ENCODE results near the gene MPC2. TPM values are rescaled to one million over a fixed set of nuclear protein-coding genes. Genes with fewer than 3 reads are reported as not detected.

The MPC2 gene
- total RNA-seq, 2 experiments from 2014 or later = 66.1 to 68.8 TPM

DNA sequence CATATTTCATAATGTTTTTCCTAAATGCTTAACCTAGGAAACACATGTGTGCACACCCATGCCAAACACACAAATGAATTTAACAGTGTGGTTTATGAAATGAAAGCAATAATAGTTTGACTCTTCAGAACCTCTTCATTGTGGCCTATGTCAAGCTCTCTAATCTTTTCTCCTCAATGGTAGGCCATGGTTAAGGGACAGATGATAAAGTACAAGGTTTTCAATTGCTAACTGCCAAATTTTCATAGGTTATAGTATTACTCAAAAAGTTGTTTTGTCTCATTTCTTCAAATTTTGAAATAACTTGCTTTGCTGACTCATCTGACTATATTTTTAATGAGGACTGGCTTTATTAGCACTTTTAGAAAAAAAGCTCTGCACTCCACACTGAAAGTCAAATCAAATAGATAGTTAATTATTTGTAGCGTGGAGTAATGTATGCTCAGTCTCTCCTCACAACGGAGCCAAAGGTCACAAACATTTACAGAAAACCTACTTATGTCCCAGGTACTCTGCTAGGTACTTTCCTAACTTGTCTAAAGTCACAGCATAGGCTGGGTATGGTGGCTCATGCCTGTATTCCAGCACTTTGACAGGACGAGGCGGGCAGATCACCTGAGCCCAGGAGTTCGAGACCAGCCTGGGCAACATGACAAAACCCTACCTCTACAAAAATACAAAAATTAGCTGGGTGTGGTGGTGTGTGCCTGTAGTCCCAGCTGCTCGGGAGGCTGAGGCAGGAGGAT lies 19.9 kb downstream of the MPC2 start:
- Mint-ChIP-seq H3K27ac (no peak overlapping the region), H3K36me3 (ENCODE audit: low read depth) (peaks cover 16% of the 10 kb centered on the region)
- CTCF ChIA-PET = interaction anchor here (1.0 to 1.4 kb wide), 2 partner anchors 166 to 167 kb away, joined by 3 to 5 read pairs; no protein-coding TSS in a partner anchor

DNA sequence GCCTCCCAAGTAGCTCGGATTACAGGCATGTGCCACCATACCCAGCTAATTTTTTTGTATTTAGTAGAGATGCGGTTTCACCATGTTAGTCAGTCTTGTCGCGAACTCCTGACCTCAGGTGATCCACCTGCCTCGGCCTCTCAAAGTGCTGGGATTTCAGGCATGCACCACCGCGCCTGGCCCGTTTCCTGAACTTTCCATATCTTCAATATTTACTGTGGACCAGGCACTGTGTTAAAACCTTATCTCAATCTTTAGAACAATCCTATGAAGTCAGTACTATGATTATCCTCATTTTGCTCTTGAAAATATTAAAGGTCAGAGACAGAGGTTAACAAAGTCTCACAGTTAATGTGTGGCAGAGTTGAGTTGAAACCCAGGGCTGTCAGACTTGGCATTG lies 21.3 kb downstream of the MPC2 start:
- no peak overlapping the region for H3K27ac Mint-ChIP-seq
- ChIA-PET CTCF (no interaction called here), POLR2A (no interaction called here)
- H3K36me3 Mint-ChIP-seq (ENCODE audit: low read depth) = peaks cover 16% of the 10 kb centered on the region
- H3K27me3 Mint-ChIP-seq (ENCODE audit: low read depth) = no peaks in the 10 kb centered on the region
- H3K4me1 Mint-ChIP-seq (ENCODE audit: low read depth) = no peaks in the 10 kb centered on the region
- H3K4me3 Mint-ChIP-seq = no peak overlapping the region
- DNase-seq (no peak), ATAC-seq (no peak)
- no peaks in the 10 kb centered on the region for H3K9me3 Mint-ChIP-seq (ENCODE audit: insufficient read depth)

More for the DNA sequence above, 19.9 kb downstream of the MPC2 start:
- no peak for DNase-seq
- H3K4me3 Mint-ChIP-seq = no peak overlapping the region
- ATAC-seq = no peak
- no peaks in the 10 kb centered on the region for H3K4me1 Mint-ChIP-seq (ENCODE audit: low read depth)
- POLR2A ChIA-PET = no interaction called here
- H3K9me3 Mint-ChIP-seq (ENCODE audit: insufficient read depth) = no peaks in the 10 kb centered on the region
- no peaks in the 10 kb centered on the region for H3K27me3 Mint-ChIP-seq (ENCODE audit: low read depth)

GRCh38 chr1:167913895-167914496 lies 22.9 kb downstream of the MPC2 start, which contains the start of gene ADCY10:
ADCY10 (minus strand) TSS chr1:167914134; CDS start chr1:167905140, 8,994 bp downstream.
- Mint-ChIP-seq H3K9me3 (ENCODE audit: insufficient read depth) (peaks cover 10% of the 10 kb centered on the region), H3K36me3 (ENCODE audit: low read depth) (peaks cover 19% of the 10 kb centered on the region), H3K27me3 (ENCODE audit: low read depth) (peaks cover 5% of the 10 kb centered on the region), H3K4me3 (no peak within 1 kb of the TSS), H3K27ac (no peak within 1 kb of the TSS), H3K4me1 (ENCODE audit: low read depth) (no peaks in the 10 kb centered on the region)
- POLR2A ChIA-PET = no interaction called here
- CTCF ChIA-PET = interaction anchor here (1.2 to 2.7 kb wide), 2 partner anchors 17 to 168 kb away, joined by 4 to 9 read pairs; no protein-coding TSS in a partner anchor
- ATAC-seq (peak; percentile 21), DNase-seq (no peak)

- Mint-ChIP-seq H3K4me1 (ENCODE audit: low read depth) (no peaks in the 10 kb centered on the region), H3K4me3 (no peak overlapping the region), H3K27ac (no peak overlapping the region), H3K9me3 (ENCODE audit: insufficient read depth) (peaks cover 12% of the 10 kb centered on the region), H3K27me3 (ENCODE audit: low read depth) (peaks cover 9% of the 10 kb centered on the region), H3K36me3 (ENCODE audit: low read depth) (peaks cover 15% of the 10 kb centered on the region)
- ChIA-PET POLR2A (no interaction called here), CTCF (no interaction called here)
- ATAC-seq (no peak), DNase-seq (no peak)
Measured at GRCh38 chr1:167912294-167912693, 24.6 kb downstream of the MPC2 start.

GRCh38 chr1:167911413-167911812 lies 25.5 kb downstream of the MPC2 start:
- Mint-ChIP-seq H3K27ac (no peak overlapping the region), H3K4me3 (no peak overlapping the region), H3K36me3 (ENCODE audit: low read depth) (peaks cover 10% of the 10 kb centered on the region), H3K4me1 (ENCODE audit: low read depth) (no peaks in the 10 kb centered on the region), H3K27me3 (ENCODE audit: low read depth) (peaks cover 12% of the 10 kb centered on the region), H3K9me3 (ENCODE audit: insufficient read depth) (peaks cover 13% of the 10 kb centered on the region)
- ATAC-seq = no peak
- ChIA-PET POLR2A (no interaction called here), CTCF (no interaction called here)
- no peak for DNase-seq

- no peaks in the 10 kb centered on the region for H3K4me1 Mint-ChIP-seq (ENCODE audit: low read depth)
- ATAC-seq (no peak), DNase-seq (no peak)
- no peak overlapping the region for H3K4me3 Mint-ChIP-seq
- H3K9me3 Mint-ChIP-seq (ENCODE audit: insufficient read depth) = peaks cover 13% of the 10 kb centered on the region
- CTCF ChIA-PET = no interaction called here
- no peak overlapping the region for H3K27ac Mint-ChIP-seq
- peaks cover 8% of the 10 kb centered on the region for H3K36me3 Mint-ChIP-seq (ENCODE audit: low read depth)
- POLR2A ChIA-PET = no interaction called here
- peaks cover 12% of the 10 kb centered on the region for H3K27me3 Mint-ChIP-seq (ENCODE audit: low read depth)
Measured at GRCh38 chr1:167910530-167910929, 26.3 kb downstream of the MPC2 start.

DNA sequence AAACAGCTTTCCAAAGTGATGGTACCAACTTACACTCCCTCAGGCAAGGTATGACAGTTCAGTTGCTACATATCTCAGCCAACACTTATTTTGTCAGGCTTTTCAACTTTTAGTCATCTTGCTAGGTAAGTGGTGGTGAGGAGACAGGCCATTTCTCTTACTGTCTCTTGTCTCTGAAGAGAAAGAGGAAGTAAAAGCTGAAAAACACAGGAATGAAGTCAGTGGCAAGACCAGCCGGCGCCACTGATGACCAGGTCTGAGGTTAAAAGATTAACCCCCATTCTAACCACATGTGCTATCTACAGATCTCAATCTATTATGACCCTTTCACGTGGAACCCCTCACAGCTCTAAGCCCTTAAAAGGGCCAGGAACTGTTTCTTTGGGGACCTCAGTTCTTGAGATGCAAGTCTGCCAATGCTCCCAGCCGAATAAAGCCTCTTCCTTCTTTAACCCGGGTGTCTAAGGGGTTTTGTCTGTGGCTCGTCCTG lies 27.1 kb downstream of the MPC2 start:
- H3K9me3 Mint-ChIP-seq (ENCODE audit: insufficient read depth) = peaks cover 13% of the 10 kb centered on the region
- no peak overlapping the region for H3K27ac Mint-ChIP-seq
- ChIA-PET POLR2A (no interaction called here), CTCF (no interaction called here)
- peaks cover 12% of the 10 kb centered on the region for H3K27me3 Mint-ChIP-seq (ENCODE audit: low read depth)
- no peaks in the 10 kb centered on the region for H3K4me1 Mint-ChIP-seq (ENCODE audit: low read depth)
- H3K36me3 Mint-ChIP-seq (ENCODE audit: low read depth) = peaks cover 8% of the 10 kb centered on the region
- ATAC-seq (no peak), DNase-seq (no peak)
- H3K4me3 Mint-ChIP-seq = no peak overlapping the region

- POLR2A ChIA-PET = no interaction called here
Measured at GRCh38 chr1:167905671-167906070, 31.2 kb downstream of the MPC2 start.

GRCh38 chr1:167905182-167905581 lies 31.7 kb downstream of the MPC2 start:
- H3K36me3 Mint-ChIP-seq (ENCODE audit: low read depth) = peaks cover 4% of the 10 kb centered on the region
- CTCF ChIA-PET = interaction anchor here (0.8 kb wide), 1 partner anchor 177 kb away, joined by 3 read pairs; no protein-coding TSS in a partner anchor
- H3K4me3 Mint-ChIP-seq = no peak overlapping the region
- DNase-seq (no peak), ATAC-seq (no peak)
- POLR2A ChIA-PET = no interaction called here
- H3K27me3 Mint-ChIP-seq (ENCODE audit: low read depth) = peaks cover 9% of the 10 kb centered on the region
- H3K9me3 Mint-ChIP-seq (ENCODE audit: insufficient read depth) = peaks cover 10% of the 10 kb centered on the region
- no peak overlapping the region for H3K27ac Mint-ChIP-seq
- no peaks in the 10 kb centered on the region for H3K4me1 Mint-ChIP-seq (ENCODE audit: low read depth)

More at GRCh38 chr1:167905671-167906070, 31.2 kb downstream of the MPC2 start:
- ATAC-seq (no peak), DNase-seq (no peak)
- no peak overlapping the region for H3K27ac Mint-ChIP-seq
- H3K9me3 Mint-ChIP-seq (ENCODE audit: insufficient read depth) = peaks cover 13% of the 10 kb centered on the region
- peaks cover 6% of the 10 kb centered on the region for H3K36me3 Mint-ChIP-seq (ENCODE audit: low read depth)
- peaks cover 12% of the 10 kb centered on the region for H3K27me3 Mint-ChIP-seq (ENCODE audit: low read depth)
- no peak overlapping the region for H3K4me3 Mint-ChIP-seq
- CTCF ChIA-PET = no interaction called here
- H3K4me1 Mint-ChIP-seq (ENCODE audit: low read depth) = no peaks in the 10 kb centered on the region

DNA sequence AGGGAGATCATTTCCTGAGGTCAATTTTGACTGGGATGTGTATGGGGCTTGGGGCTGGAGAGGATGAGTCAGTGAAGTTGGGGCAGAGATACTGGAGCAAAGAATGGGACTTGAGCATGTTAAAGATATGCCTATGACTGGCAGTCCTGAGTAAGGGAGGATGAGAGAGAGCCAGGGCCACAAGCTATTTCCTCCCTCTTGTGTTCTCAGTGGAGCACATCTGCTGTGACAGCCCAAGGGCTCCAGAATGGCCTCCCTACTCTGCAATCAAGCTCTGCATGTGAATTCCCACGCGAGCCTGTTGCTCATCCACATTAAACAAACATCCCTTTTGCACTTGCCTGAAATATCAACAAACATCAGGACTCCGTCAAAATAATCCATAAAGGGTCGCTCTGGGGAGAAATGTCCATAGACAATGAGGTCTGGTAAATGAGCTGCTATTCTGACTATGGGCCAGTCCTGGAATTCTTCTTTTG lies 32.2 kb downstream of the MPC2 start:
- Mint-ChIP-seq H3K9me3 (ENCODE audit: insufficient read depth) (peaks cover 6% of the 10 kb centered on the region), H3K27ac (no peak overlapping the region), H3K36me3 (ENCODE audit: low read depth) (no peaks in the 10 kb centered on the region), H3K4me3 (no peak overlapping the region), H3K27me3 (ENCODE audit: low read depth) (peaks cover 7% of the 10 kb centered on the region), H3K4me1 (ENCODE audit: low read depth) (no peaks in the 10 kb centered on the region)
- ATAC-seq (no peak), DNase-seq (no peak)
- ChIA-PET POLR2A (interaction anchor here (0.8 kb wide), 1 partner anchor 27 kb away, joined by 3 read pairs; no protein-coding TSS in a partner anchor), CTCF (interaction anchor here (0.8 to 1.0 kb wide), 2 partner anchors 23 to 178 kb away, joined by 3 read pairs; no protein-coding TSS in a partner anchor)

- ChIA-PET CTCF (no interaction called here), POLR2A (no interaction called here)
- Mint-ChIP-seq H3K4me3 (no peak overlapping the region), H3K36me3 (ENCODE audit: low read depth) (no peaks in the 10 kb centered on the region), H3K4me1 (ENCODE audit: low read depth) (peaks cover 2% of the 10 kb centered on the region), H3K27me3 (ENCODE audit: low read depth) (no peaks in the 10 kb centered on the region), H3K9me3 (ENCODE audit: insufficient read depth) (no peaks in the 10 kb centered on the region), H3K27ac (no peak overlapping the region)
- ATAC-seq (no peak), DNase-seq (no peak)
Measured at GRCh38 chr1:167900907-167901306, 36.0 kb downstream of the MPC2 start.

- peaks cover 2% of the 10 kb centered on the region for H3K4me1 Mint-ChIP-seq (ENCODE audit: low read depth)
- ATAC-seq (no peak), DNase-seq (no peak)
- peaks cover 4% of the 10 kb centered on the region for H3K27me3 Mint-ChIP-seq (ENCODE audit: low read depth)
- no peaks in the 10 kb centered on the region for H3K36me3 Mint-ChIP-seq (ENCODE audit: low read depth)
- H3K9me3 Mint-ChIP-seq (ENCODE audit: insufficient read depth) = no peaks in the 10 kb centered on the region
- ChIA-PET POLR2A (no interaction called here), CTCF (no interaction called here)
- no peak overlapping the region for H3K27ac Mint-ChIP-seq
- no peak overlapping the region for H3K4me3 Mint-ChIP-seq
Measured at GRCh38 chr1:167899253-167899681, 37.6 kb downstream of the MPC2 start.
